ENCODE data around the gene ATP6V0B.

Gene ATP6V0B

DNA sequence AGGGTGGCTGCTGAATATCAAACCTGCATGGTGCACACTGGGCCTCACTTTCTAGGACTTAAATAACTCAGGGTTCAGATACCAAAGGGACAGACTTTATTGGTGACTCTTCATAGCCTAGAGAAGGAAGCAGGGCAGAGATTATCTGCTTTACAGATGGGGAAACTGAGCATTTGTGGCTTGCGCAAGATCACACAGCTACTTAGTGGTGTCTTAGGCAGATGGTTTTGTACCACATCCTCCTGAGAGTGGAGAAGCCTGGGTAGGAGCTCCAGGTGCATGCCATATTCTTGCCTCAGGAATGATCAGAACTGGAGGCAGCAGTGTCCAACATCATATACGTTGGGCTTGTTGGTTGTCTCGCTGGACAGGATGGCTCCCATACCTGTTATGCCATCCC lies 11.8 kb upstream of the ATP6V0B start:
- H3K27ac ChIP-seq (ENCODE audit: low read length) = no peak overlapping the region

GRCh38 chr1:43963890-43964289 lies 10.9 kb upstream of the ATP6V0B start:
- TF ChIP-seq, protein P1, sequence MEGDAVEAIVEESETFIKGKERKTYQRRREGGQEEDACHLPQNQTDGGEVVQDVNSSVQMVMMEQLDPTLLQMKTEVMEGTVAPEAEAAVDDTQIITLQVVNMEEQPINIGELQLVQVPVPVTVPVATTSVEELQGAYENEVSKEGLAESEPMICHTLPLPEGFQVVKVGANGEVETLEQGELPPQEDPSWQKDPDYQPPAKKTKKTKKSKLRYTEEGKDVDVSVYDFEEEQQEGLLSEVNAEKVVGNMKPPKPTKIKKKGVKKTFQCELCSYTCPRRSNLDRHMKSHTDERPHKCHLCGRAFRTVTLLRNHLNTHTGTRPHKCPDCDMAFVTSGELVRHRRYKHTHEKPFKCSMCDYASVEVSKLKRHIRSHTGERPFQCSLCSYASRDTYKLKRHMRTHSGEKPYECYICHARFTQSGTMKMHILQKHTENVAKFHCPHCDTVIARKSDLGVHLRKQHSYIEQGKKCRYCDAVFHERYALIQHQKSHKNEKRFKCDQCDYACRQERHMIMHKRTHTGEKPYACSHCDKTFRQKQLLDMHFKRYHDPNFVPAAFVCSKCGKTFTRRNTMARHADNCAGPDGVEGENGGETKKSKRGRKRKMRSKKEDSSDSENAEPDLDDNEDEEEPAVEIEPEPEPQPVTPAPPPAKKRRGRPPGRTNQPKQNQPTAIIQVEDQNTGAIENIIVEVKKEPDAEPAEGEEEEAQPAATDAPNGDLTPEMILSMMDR (IDR thresholded peaks at IDR 0.05; ENCODE audit: low read depth, low read length) = no peak
- no peak overlapping the region for H3K4me2 ChIP-seq (ENCODE audit: low read length)

More for the DNA sequence above, 11.8 kb upstream of the ATP6V0B start:
- Histone ChIP-seq H3K36me3 (replicated peaks; ENCODE audit: low read depth, low read length) (no peaks in the 10 kb centered on the region), H3K4me3 (ENCODE audit: low read length) (no peak overlapping the region), H2AFZ (ENCODE audit: low read depth, low read length) (no peak overlapping the region), H3K4me2 (ENCODE audit: low read length) (no peak overlapping the region), H3K9ac (ENCODE audit: low read length) (no peak overlapping the region), H3K79me2 (ENCODE audit: low read length) (no peaks in the 10 kb centered on the region), H3K27me3 (ENCODE audit: low read depth, low read length) (no peaks in the 10 kb centered on the region), H4K20me1 (ENCODE audit: insufficient read depth, low read length) (no peaks in the 10 kb centered on the region), H3K4me1 (ENCODE audit: low read length) (no peaks in the 10 kb centered on the region), H3K9me3 (ENCODE audit: insufficient read depth, low read length) (no peaks in the 10 kb centered on the region)
- TF ChIP-seq EZH2phosphoT487 (IDR thresholded peaks at IDR 0.05; ENCODE audit: low read depth) = no peak
- TF ChIP-seq, protein P1 (IDR thresholded peaks at IDR 0.05; ENCODE audit: low read depth, low read length) = no peak

GRCh38 chr1:43965316-43965715 lies 9.4 kb upstream of the ATP6V0B start:
- no peak overlapping the region for H3K9ac ChIP-seq (ENCODE audit: low read length)
- TF ChIP-seq, protein P1 (IDR thresholded peaks at IDR 0.05; ENCODE audit: low read depth, low read length) = no peak
- no peak for TF ChIP-seq EZH2phosphoT487 (IDR thresholded peaks at IDR 0.05; ENCODE audit: low read depth)
- peaks cover 4% of the 10 kb centered on the region; the same call in 1 of the 2 replicates for H3K4me1 ChIP-seq (ENCODE audit: low read length)
- no peak overlapping the region for H2AFZ ChIP-seq (ENCODE audit: low read depth, low read length)
- no peak overlapping the region for H3K4me3 ChIP-seq (ENCODE audit: low read length)
- no peaks in the 10 kb centered on the region for H3K36me3 ChIP-seq (replicated peaks; ENCODE audit: low read depth, low read length)
- H3K9me3 ChIP-seq (ENCODE audit: insufficient read depth, low read length) = no peaks in the 10 kb centered on the region
- H3K27me3 ChIP-seq (ENCODE audit: low read depth, low read length) = no peaks in the 10 kb centered on the region
- H3K27ac ChIP-seq (ENCODE audit: low read length) = no peak overlapping the region
- peaks cover 5% of the 10 kb centered on the region for H3K79me2 ChIP-seq (ENCODE audit: low read length)
- H3K4me2 ChIP-seq (ENCODE audit: low read length) = no peak overlapping the region
- no peaks in the 10 kb centered on the region for H4K20me1 ChIP-seq (ENCODE audit: insufficient read depth, low read length)

More at GRCh38 chr1:43963890-43964289, 10.9 kb upstream of the ATP6V0B start:
- no peaks in the 10 kb centered on the region for H3K36me3 ChIP-seq (replicated peaks; ENCODE audit: low read depth, low read length)
- H3K9ac ChIP-seq (ENCODE audit: low read length) = no peak overlapping the region
- H4K20me1 ChIP-seq (ENCODE audit: insufficient read depth, low read length) = no peaks in the 10 kb centered on the region
- H3K79me2 ChIP-seq (ENCODE audit: low read length) = no peaks in the 10 kb centered on the region
- no peaks in the 10 kb centered on the region for H3K27me3 ChIP-seq (ENCODE audit: low read depth, low read length)
- H3K9me3 ChIP-seq (ENCODE audit: insufficient read depth, low read length) = no peaks in the 10 kb centered on the region
- H3K4me3 ChIP-seq (ENCODE audit: low read length) = no peak overlapping the region
- no peak overlapping the region for H3K27ac ChIP-seq (ENCODE audit: low read length)
- H3K4me1 ChIP-seq (ENCODE audit: low read length) = no peaks in the 10 kb centered on the region
- no peak overlapping the region for H2AFZ ChIP-seq (ENCODE audit: low read depth, low read length)

GRCh38 chr1:43968348-43968948 lies 6.3 kb upstream of the ATP6V0B start:
- Histone ChIP-seq H4K20me1 (ENCODE audit: insufficient read depth, low read length) (no peaks in the 10 kb centered on the region), H3K36me3 (replicated peaks; ENCODE audit: low read depth, low read length) (no peaks in the 10 kb centered on the region), H3K79me2 (ENCODE audit: low read length) (peaks cover 17% of the 10 kb centered on the region), H3K4me1 (ENCODE audit: low read length) (peaks cover 9% of the 10 kb centered on the region), H3K27ac (ENCODE audit: low read length) (no peak overlapping the region), H3K4me2 (ENCODE audit: low read length) (no peak overlapping the region), H3K9ac (ENCODE audit: low read length) (no peak overlapping the region), H2AFZ (ENCODE audit: low read depth, low read length) (no peak overlapping the region), H3K27me3 (ENCODE audit: low read depth, low read length) (no peaks in the 10 kb centered on the region), H3K9me3 (ENCODE audit: insufficient read depth, low read length) (no peaks in the 10 kb centered on the region), H3K4me3 (ENCODE audit: low read length) (no peak overlapping the region)
- TF ChIP-seq EZH2phosphoT487 (IDR thresholded peaks at IDR 0.05; ENCODE audit: low read depth) = no peak
- TF ChIP-seq, protein P1 (IDR thresholded peaks at IDR 0.05; ENCODE audit: low read depth, low read length) = no peak
